ENCODE measurements around the gene RUBCN. TPM values are rescaled to one million over a fixed set of nuclear protein-coding genes. Genes with fewer than 3 reads are reported as not detected.

Gene RUBCN
- total and polyA plus RNA-seq, 10 of the 15 experiments (the other 5 are each of a cell fraction or from before 2014, with no cell fraction given), result 15.5 to 79.9 (median 40.4) TPM

GRCh38 chr3:197686899-197687298 lies 49.8 kb downstream of the RUBCN start:
- 5% methylated on average over 4 of the region's 4 CpGs for WGBS (ENCODE audit: insufficient coverage, insufficient replicate concordance, low lambda C conversion rate, missing lambda C conversion rate)
- ATAC-seq, result no peak
- H3K9me3 ChIP-seq (replicated peaks; ENCODE audit: control insufficient read depth, insufficient read depth, low read length), result no peaks in the 10 kb centered on the region; the same call in 2 of the 3 replicates

GRCh38 chr3:197685546-197685945 lies 51.2 kb downstream of the RUBCN start:
- no TSS peak for BruUV-seq (replicated peaks)
- in situ Hi-C loops (cut with MboI) (no loop called here), intact Hi-C loops (cut with micrococcal nuclease; ENCODE audit: unreplicated experiment) (no loop called here)
- H2AFZ ChIP-seq (ENCODE audit: control insufficient read depth, low read depth, low read length), result no peak overlapping the region
- ChIA-PET POLR2A (interaction anchor here (0.6 kb wide), 1 partner anchor 262 kb away, joined by 3 read pairs; no protein-coding TSS in a partner anchor), CTCF (interaction anchor here (1.1 to 1.5 kb wide), 3 partner anchors 26 to 428 kb away, joined by 3 to 5 read pairs (median 4); no protein-coding TSS in a partner anchor), RAD21 (ENCODE audit: unreplicated experiment) (no interaction called here), SMC1A (ENCODE audit: uncharacterized antibody, unreplicated experiment) (interaction anchor here (1.8 to 1.9 kb wide), 3 partner anchors 12 to 27 kb away, joined by 4 to 6 read pairs (median 5); no protein-coding TSS in a partner anchor)
- H3K9ac ChIP-seq (ENCODE audit: control insufficient read depth, insufficient read depth, low read length), result no peak overlapping the region
- no peaks in the 10 kb centered on the region; the same call in 2 of the 3 replicates for H3K9me3 ChIP-seq (replicated peaks; ENCODE audit: control insufficient read depth, insufficient read depth, low read length)
- DNase-seq (ENCODE audit: low read depth, low spot score) (no peak), FAIRE-seq (no peak), ATAC-seq (no peak)
- H3K36me3 ChIP-seq (ENCODE audit: control insufficient read depth in 2 of 2, insufficient read depth in 2 of 2, low read length in 1 of 2), result peaks cover 29 to 50% of the 10 kb centered on the region in 2 experiments
- no peaks in the 10 kb centered on the region for H3K27me3 ChIP-seq (replicated peaks in 1 of 2; ENCODE audit: control insufficient read depth in 2 of 2, insufficient read depth in 2 of 2, low read length in 1 of 2)
- H3K27ac ChIP-seq (ENCODE audit: control insufficient read depth, insufficient read depth), result no peak overlapping the region
- WGBS (ENCODE audit: insufficient coverage, insufficient replicate concordance, low lambda C conversion rate, missing lambda C conversion rate), result 96% methylated on average over 3 of the region's 3 CpGs
- no peak overlapping the region for H3K4me3 ChIP-seq
- 0 out of 2 replicates have a peak, but pooled peaks cover 3% of the 10 kb centered on the region for H3K4me1 ChIP-seq (ENCODE audit: control insufficient read depth, insufficient read depth, low read length)
- H4K20me1 ChIP-seq (ENCODE audit: control insufficient read depth, insufficient read depth), result no peaks in the 10 kb centered on the region
- H3K4me2 ChIP-seq (ENCODE audit: control insufficient read depth, insufficient read depth), result no peak overlapping the region
- no peaks in the 10 kb centered on the region for H3K79me2 ChIP-seq (ENCODE audit: control insufficient read depth, insufficient read depth, low read length)
- TF ChIP-seq NR2C2 (IDR thresholded peaks at IDR 0.05; ENCODE audit: borderline replicate concordance, control insufficient read depth, insufficient read length, low read depth), result no peak
- no peak for TF ChIP-seq RCOR1 (conservative IDR thresholded peaks at IDR 0.05; ENCODE audit: low read depth, low read length)
- no peak for TF ChIP-seq ETV6 (conservative IDR thresholded peaks at IDR 0.05 in 1 of 2, IDR thresholded peaks at IDR 0.05 in 1 of 2; ENCODE audit: borderline replicate concordance in 1 of 2, low read depth in 1 of 2)
- TF ChIP-seq HCFC1 (IDR thresholded peaks at IDR 0.05; ENCODE audit: low read length), result no peak
- TF ChIP-seq NKRF (conservative IDR thresholded peaks at IDR 0.05), result no peak
- no peak for TF ChIP-seq POU2F2 (IDR thresholded peaks at IDR 0.05; ENCODE audit: borderline replicate concordance, low read depth, low read length)
- no peak for TF ChIP-seq MLLT1 (IDR thresholded peaks at IDR 0.05)

More at GRCh38 chr3:197686899-197687298, 49.8 kb downstream of the RUBCN start:
- Histone ChIP-seq H4K20me1 (ENCODE audit: control insufficient read depth, insufficient read depth) (no peaks in the 10 kb centered on the region), H3K27me3 (replicated peaks in 1 of 2; ENCODE audit: control insufficient read depth in 2 of 2, insufficient read depth in 2 of 2, low read length in 1 of 2) (no peaks in the 10 kb centered on the region), H3K79me2 (ENCODE audit: control insufficient read depth, insufficient read depth, low read length) (no peaks in the 10 kb centered on the region), H3K9ac (ENCODE audit: control insufficient read depth, insufficient read depth, low read length) (no peak overlapping the region), H2AFZ (ENCODE audit: control insufficient read depth, low read depth, low read length) (no peak overlapping the region), H3K4me1 (ENCODE audit: control insufficient read depth, insufficient read depth, low read length) (0 out of 2 replicates have a peak, but pooled peaks cover 3% of the 10 kb centered on the region), H3K36me3 (ENCODE audit: control insufficient read depth in 2 of 2, insufficient read depth in 2 of 2, low read length in 1 of 2) (peaks cover 30 to 48% of the 10 kb centered on the region in 2 experiments), H3K4me2 (ENCODE audit: control insufficient read depth, insufficient read depth) (no peak overlapping the region), H3K27ac (ENCODE audit: control insufficient read depth, insufficient read depth) (no peak overlapping the region; the same call in 1 of the 2 replicates), H3K4me3 (no peak overlapping the region)
- in situ Hi-C loops (cut with MboI), result no loop called here
- ChIA-PET RAD21 (ENCODE audit: unreplicated experiment) (no interaction called here), CTCF (interaction anchor here (1.0 to 1.5 kb wide), 6 partner anchors 9 to 219 kb away, joined by 3 to 4 read pairs (median 3); no protein-coding TSS in a partner anchor), POLR2A (no interaction called here), SMC1A (ENCODE audit: uncharacterized antibody, unreplicated experiment) (interaction anchor here (0.8 kb wide), 1 partner anchor 50 kb away, joined by 3 read pairs; the partner anchor contains the start of gene RUBCN)
- BruUV-seq (replicated peaks), result no TSS peak
- TF ChIP-seq ELK1 (IDR thresholded peaks at IDR 0.05; ENCODE audit: low read depth, low read length) (no peak), TAF1 (IDR thresholded peaks at IDR 0.05; ENCODE audit: borderline replicate concordance, low read depth, low read length) (peak; percentile 37; the same call in 1 of the 2 replicates)
- FAIRE-seq, result no peak
- intact Hi-C loops (cut with micrococcal nuclease; ENCODE audit: unreplicated experiment), result no loop called here
- no peak for DNase-seq (ENCODE audit: low read depth, low spot score)

Data from GM12878 (cell line).